Heart left ventricle (tissue), 16 donors: Measurements from ENCODE around the gene SEMA4D. TPM values are rescaled to one million over a fixed set of nuclear protein-coding genes. Genes with fewer than 3 reads are reported as not detected.
A peak's percentile ranks its signal among the peaks of the same experiment; 100 is the strongest.

ENCODE experiments used
- ATAC-seq, 4 donors: fragments of 200-7000 bp; cut with Tn5 transposase; one replicate each; pipeline ENCODE4 v1.9.1; 2020 to 2022; ENCODE audit warnings: moderate library complexity in 4 of 4, mild to moderate bottlenecking in 3 of 4, moderate number of reproducible peaks in 1 of 4
- DNase-seq, 5 donors: peaks; one replicate each; pipeline ENCODE4 v3.0.0-alpha.2; 2020
- H3K27ac ChIP-seq, 12 donors: fragments of 200-600 bp; sonication (generic) in 4 of 12; one replicate each; pipeline versions ENCODE4 v1.5.0 to v1.8.0; 2016 to 2022; ENCODE audit warnings: mild to moderate bottlenecking in 2 of 12
- H3K27me3 ChIP-seq, 9 donors: fragments of 200-600 bp; sonication (generic) in 2 of 9; one replicate each; pipeline versions ENCODE4 v1.5.1 to v1.8.0; 2016 to 2022; ENCODE audit warnings: mild to moderate bottlenecking in 3 of 9
- H3K36me3 ChIP-seq, 9 donors: fragments of 200-600 bp; sonication (generic) in 2 of 9; one replicate each; pipeline versions ENCODE4 v1.5.0 to v1.8.0; 2018 to 2022; ENCODE audit warnings: mild to moderate bottlenecking in 2 of 9
- H3K4me1 ChIP-seq, 12 donors: fragments of 200-600 bp; sonication (generic) in 4 of 12; one replicate each; pipeline versions ENCODE4 v1.5.0 to v1.8.0; 2016 to 2022; ENCODE audit warnings: mild to moderate bottlenecking in 3 of 12
- H3K4me3 ChIP-seq, 12 donors: fragments of 200-600 bp; sonication (generic) in 4 of 12; one replicate each; pipeline versions ENCODE4 v1.5.0 to v1.8.0; 2017 to 2022; ENCODE audit warnings: mild to moderate bottlenecking in 9 of 12, moderate library complexity in 4 of 12
- H3K9me3 ChIP-seq, 12 donors: fragments of 200-600 bp; sonication (generic) in 4 of 12; one replicate each; pipeline versions ENCODE4 v1.5.0 to v1.8.0; 2016 to 2022; ENCODE audit warnings: mild to moderate bottlenecking in 1 of 12
- POLR2A ChIP-seq, 2 donors: fragments of 450-650 bp; IDR thresholded peaks; one replicate each; pipeline ENCODE4 v1.6.1; 2017; ENCODE audit warnings: antibody characterized with exemption in 2 of 2, mild to moderate bottlenecking in 2 of 2, moderate library complexity in 2 of 2
- WGBS, 4 donors: extraction: QIAGEN DNeasy Blood & Tissue Kit in 2 of 4; methylation state at CpG; one replicate each; pipeline versions ENCODE4 v1.1.5 to v1.1.7; 2013 to 2018; 5-methylcytosine and 5-hydroxymethylcytosine counted together
- intact Hi-C, 10 donors: fragments of 100-400 bp; cut with DNase I; formaldehyde crosslinking; loops; one replicate each; pipeline versions ENCODE4 v1.11.1 to v1.14.2; 2022
- polyA plus RNA-seq, 2 donors: library from polyadenylated mRNA; stranded (reverse); fragments of 200-250 nt; gene quantifications; one replicate each; pipeline ENCODE4 v1.2.3, GENCODE V29; 2013
- total RNA-seq, 9 donors: library from RNA; depleted of rRNA in 2 of 9; stranded (reverse); fragments of >200 nt in 2 of 9; fragmentation: NEBNext Ultra II Directional in 3 of 9; extraction: Animal tissue kit (Norgen Biotek cat#: 25700) in 3 of 9; gene quantifications; one replicate each; pipeline versions ENCODE4 v1.1.0 to v1.2.4, GENCODE V29; 2016 to 2023
- TF ChIP-seq, protein P1 (sequence below), 12 donors: fragments of 200-600 bp; sonication (generic) in 4 of 12; IDR thresholded peaks; one replicate each; pipeline versions ENCODE4 v1.5.0 to v1.8.0; 2018 to 2022; ENCODE audit warnings: antibody characterized with exemption in 12 of 12, mild to moderate bottlenecking in 5 of 12
- donor health status: ischemic (EF 13 %, LVEDD 7.1; RV severe dilation, severe dysfunction).
- donor health status: healthy with polysubstance abuse.
- donor health status: DM: no; HTN: yes; CAD: no.
- donor health status: DM: no; HTN: no; CAD: no.
- donor health status: ischemic (EF 25% LVEDD 6.9; RV normal size, moderate dysfunction).
- donor health status: ischemic (EF 25% LVEDD 5.7; RV mildly dilated, moderate dysfunction).
- donor health status: healthy.
- donor health status: DM: yes; HTN: yes; CAD: no.
- donor health status: ischemic (EF 35%, LVEDD 5.7; RV mildly dilated, moderate dysfunction).
- donor health status: nonischemic (EF 11% LVEDD 7.7; RV severe dilation, severe dysfunction).
- donor health status: DM: yes; HTN: yes; CAD: no.
- donor health status: PGD.
- donor health status: ischemic (EF 29% LVEDD 5.4; RV normal size, mild dysfunction).
- donor health status: nonischemic (EF 23%, LVEDD 6.1; RV moderate dilation, normal function).

SEMA4D gene
- total and polyA plus RNA-seq, 11 donors, result 4.0 to 59.8 (median 20.2) TPM

DNA sequence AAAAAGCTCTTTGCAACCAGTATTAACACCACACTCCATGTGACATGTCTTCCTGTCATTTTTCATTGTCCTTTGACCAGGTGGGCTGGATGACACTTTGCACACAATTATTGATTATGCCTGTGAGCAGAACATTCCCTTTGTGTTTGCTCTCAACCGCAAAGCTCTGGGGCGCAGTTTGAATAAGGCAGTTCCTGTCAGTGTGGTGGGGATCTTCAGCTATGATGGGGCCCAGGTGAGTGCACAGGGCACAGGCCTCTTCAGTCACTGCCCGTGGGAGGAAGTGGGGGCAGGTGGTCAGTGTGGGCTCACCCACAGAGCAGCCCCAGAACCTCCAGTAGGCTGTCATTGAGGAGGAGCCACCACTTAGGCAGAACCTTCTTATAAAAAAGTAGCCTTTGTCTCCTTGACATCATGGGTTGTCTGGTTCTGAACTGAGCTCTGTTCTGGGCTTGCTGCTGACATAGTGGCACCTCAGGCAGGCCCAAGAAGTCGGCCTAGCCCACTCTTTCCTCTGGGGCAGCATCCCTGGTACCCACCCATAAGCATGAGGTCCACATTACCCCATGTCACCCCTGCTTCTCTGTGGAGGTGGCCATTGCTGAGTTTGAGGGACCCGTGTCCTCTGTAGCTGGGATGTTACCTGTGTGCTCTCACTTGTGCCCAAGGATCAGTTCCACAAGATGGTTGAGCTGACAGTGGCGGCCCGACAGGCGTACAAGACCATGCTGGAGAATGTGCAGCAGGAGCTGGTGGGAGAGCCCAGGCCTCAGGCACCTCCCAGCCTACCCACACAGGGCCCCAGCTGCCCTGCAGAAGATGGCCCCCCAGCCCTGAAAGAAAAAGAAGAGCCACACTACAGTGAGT lies 140.3 kb downstream of the SEMA4D start:
- intact Hi-C loops, result loop anchor here in 2 of 10 donors (10.0 kb wide), 1 partner anchor 187 kb away; no protein-coding TSS in a partner anchor
- DNase-seq (no peak), ATAC-seq (no peak)
- WGBS, 4 donors, result 96 to 98% (median 96%) methylated on average over 7 to 8 of the region's 8 CpGs
- no peak overlapping the region for H3K27ac ChIP-seq
- peaks cover 0 to 100% (median 99%) of the 10 kb centered on the region in 9 donors for H3K36me3 ChIP-seq
- no peaks in the 10 kb centered on the region for H3K27me3 ChIP-seq
- peaks cover 0 to 46% (median 25%) of the 10 kb centered on the region in 12 donors for H3K4me1 ChIP-seq
- H3K9me3 ChIP-seq, result no peaks in the 10 kb centered on the region
- TF ChIP-seq POLR2A (IDR thresholded peaks at IDR 0.05), result no peak
- TF ChIP-seq, protein P1, sequence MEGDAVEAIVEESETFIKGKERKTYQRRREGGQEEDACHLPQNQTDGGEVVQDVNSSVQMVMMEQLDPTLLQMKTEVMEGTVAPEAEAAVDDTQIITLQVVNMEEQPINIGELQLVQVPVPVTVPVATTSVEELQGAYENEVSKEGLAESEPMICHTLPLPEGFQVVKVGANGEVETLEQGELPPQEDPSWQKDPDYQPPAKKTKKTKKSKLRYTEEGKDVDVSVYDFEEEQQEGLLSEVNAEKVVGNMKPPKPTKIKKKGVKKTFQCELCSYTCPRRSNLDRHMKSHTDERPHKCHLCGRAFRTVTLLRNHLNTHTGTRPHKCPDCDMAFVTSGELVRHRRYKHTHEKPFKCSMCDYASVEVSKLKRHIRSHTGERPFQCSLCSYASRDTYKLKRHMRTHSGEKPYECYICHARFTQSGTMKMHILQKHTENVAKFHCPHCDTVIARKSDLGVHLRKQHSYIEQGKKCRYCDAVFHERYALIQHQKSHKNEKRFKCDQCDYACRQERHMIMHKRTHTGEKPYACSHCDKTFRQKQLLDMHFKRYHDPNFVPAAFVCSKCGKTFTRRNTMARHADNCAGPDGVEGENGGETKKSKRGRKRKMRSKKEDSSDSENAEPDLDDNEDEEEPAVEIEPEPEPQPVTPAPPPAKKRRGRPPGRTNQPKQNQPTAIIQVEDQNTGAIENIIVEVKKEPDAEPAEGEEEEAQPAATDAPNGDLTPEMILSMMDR (IDR thresholded peaks at IDR 0.05), result no peak
- H3K4me3 ChIP-seq, result no peak overlapping the region

DNA sequence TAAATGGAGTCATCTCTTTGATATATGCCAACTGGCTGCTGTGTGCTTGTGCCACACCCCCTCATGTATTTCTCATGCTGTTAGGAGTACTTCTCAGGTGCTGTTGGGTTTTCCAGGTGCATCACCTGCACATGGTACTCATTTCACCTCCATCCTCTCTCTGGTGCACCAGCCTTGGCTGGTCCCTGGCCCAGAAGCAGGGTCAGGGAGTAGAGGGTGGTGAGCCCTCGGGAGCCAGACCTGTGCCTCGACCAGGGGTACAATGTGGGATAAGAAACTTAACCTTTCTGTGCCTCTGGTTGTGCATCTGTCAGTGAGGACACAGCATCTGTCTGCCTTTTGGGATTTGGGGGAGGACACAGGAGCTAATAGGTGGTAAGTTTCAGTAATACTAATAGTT lies 141.1 kb downstream of the SEMA4D start:
- Histone ChIP-seq H3K27me3 (no peaks in the 10 kb centered on the region), H3K4me3 (no peak overlapping the region), H3K4me1 (peaks cover 0 to 53% (median 27%) of the 10 kb centered on the region in 12 donors), H3K9me3 (no peaks in the 10 kb centered on the region), H3K27ac (no peak overlapping the region), H3K36me3 (peaks cover 0 to 100% (median 98%) of the 10 kb centered on the region in 9 donors)
- TF ChIP-seq, protein P1 (IDR thresholded peaks at IDR 0.05), result no peak
- TF ChIP-seq POLR2A (IDR thresholded peaks at IDR 0.05), result no peak
- ATAC-seq (no peak), DNase-seq (no peak)
- 92 to 97% (median 93%) methylated on average over 2 of the region's 2 CpGs for WGBS, 4 donors
- intact Hi-C loops, result loop anchor here in 2 of 10 donors (10.0 kb wide), 1 partner anchor 188 kb away; no protein-coding TSS in a partner anchor

DNA sequence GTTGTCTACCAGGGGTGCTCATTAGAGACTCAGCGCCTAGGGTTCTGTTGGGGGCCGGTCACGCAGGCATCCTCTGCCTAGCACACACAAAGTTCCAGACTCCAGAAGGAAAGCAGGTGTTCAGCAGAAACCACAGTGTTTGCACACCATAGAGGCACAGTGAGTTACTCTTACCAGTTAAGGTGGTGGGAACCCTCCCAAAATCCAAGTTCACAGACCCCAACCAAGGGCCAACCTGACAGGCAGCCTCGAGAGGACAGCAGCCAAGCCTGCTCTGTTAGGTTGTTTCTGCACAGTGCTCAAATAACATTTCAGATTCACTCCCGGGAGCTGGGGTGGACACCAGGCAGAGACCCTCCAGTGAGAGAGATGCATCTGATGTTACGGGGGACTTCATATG lies 143.4 kb downstream of the SEMA4D start:
- H3K4me3 ChIP-seq, result no peak overlapping the region
- no peaks in the 10 kb centered on the region for H3K9me3 ChIP-seq
- ATAC-seq, result no peak
- H3K36me3 ChIP-seq, result peaks cover 0 to 100% (median 98%) of the 10 kb centered on the region in 9 donors
- TF ChIP-seq POLR2A (IDR thresholded peaks at IDR 0.05), result no peak
- TF ChIP-seq, protein P1 (IDR thresholded peaks at IDR 0.05), result no peak
- H3K27me3 ChIP-seq, result no peaks in the 10 kb centered on the region
- H3K27ac ChIP-seq, result no peak overlapping the region
- no peak for DNase-seq
- intact Hi-C loops, result loop anchor here in 2 of 10 donors (10.0 kb wide), 1 partner anchor 190 kb away; no protein-coding TSS in a partner anchor
- H3K4me1 ChIP-seq, result peaks cover 0 to 44% (median 16%) of the 10 kb centered on the region in 12 donors
- 91 to 98% (median 95%) methylated on average over 5 to 6 of the region's 6 CpGs for WGBS, 4 donors

DNA sequence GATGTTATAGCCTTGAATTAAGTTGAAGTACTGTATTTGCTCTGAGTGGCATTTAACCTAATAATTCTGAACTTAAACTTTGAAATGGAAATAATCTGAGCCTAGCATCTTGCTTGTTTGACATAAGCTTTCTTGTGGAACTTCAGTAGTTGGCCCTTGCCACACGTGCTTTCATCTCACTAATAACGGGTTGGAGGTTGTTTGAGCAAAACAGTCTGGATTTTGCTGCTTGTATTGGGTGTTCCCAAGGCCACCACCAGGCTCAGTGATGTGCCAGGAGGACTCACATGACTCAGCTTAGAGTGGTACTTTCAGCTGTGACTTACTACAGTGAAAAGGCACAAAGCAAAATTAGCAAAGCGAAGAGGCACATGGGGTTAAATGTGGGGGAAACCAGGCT lies 143.9 kb downstream of the SEMA4D start:
- intact Hi-C loops, result loop anchor here in 2 of 10 donors (10.0 kb wide), 1 partner anchor 191 kb away; no protein-coding TSS in a partner anchor
- H3K4me1 ChIP-seq, result peaks cover 0 to 39% (median 11%) of the 10 kb centered on the region in 12 donors
- 66 to 76% (median 72%) methylated on average over 3 of the region's 3 CpGs for WGBS, 4 donors
- peaks cover 0 to 100% (median 98%) of the 10 kb centered on the region in 9 donors for H3K36me3 ChIP-seq
- no peak for TF ChIP-seq POLR2A (IDR thresholded peaks at IDR 0.05)
- TF ChIP-seq, protein P1 (IDR thresholded peaks at IDR 0.05), result no peak
- peak in 1 of 4 donors; percentile 38 for ATAC-seq
- no peaks in the 10 kb centered on the region for H3K9me3 ChIP-seq
- DNase-seq, result no peak
- H3K27ac ChIP-seq, result no peak overlapping the region
- H3K4me3 ChIP-seq, result no peak overlapping the region
- H3K27me3 ChIP-seq, result no peaks in the 10 kb centered on the region
